SK-N-MC (cell line): ENCODE data around the gene KRTAP12-4.
"Not testable (repeated sequence)": the region's sequence is repeated elsewhere in the genome, so short reads cannot be mapped to it uniquely, and the experiment has no call there.

Source experiments
- DNase-seq: peaks from one replicate; pipeline ENCODE4 v3.0.0-alpha.2; 2011; ENCODE audit warnings: low read depth, low spot score
- H3K27ac ChIP-seq: fragments of 200-600 bp; sonication (generic); 2 replicates; pipeline ENCODE4 v1.5.1; 2016; ENCODE audit warnings: mixed run types
- H3K36me3 ChIP-seq: fragments of 200-600 bp; sonication (generic); 2 replicates; pipeline ENCODE4 v1.6.1; 2017; ENCODE audit warnings: antibody characterized with exemption, low read length, mixed read lengths; ENCODE audit not compliant: insufficient read depth
- H3K4me3 ChIP-seq: fragments of 200-600 bp; sonication (generic); 2 replicates; pipeline ENCODE4 v1.5.1; 2016
- H3K9ac ChIP-seq: fragments of 200-600 bp; sonication (generic); 2 replicates; pipeline ENCODE4 v1.8.0; 2017; ENCODE audit warnings: mixed run types, mixed read lengths; ENCODE audit not compliant: insufficient read length
- H3K9me3 ChIP-seq: fragments of 200-600 bp; sonication (generic); 2 replicates; pipeline ENCODE4 v1.6.1; 2017; ENCODE audit warnings: low read depth, mild to moderate bottlenecking, antibody characterized with exemption, low read length, moderate library complexity, mixed read lengths
- EZH2 ChIP-seq: fragments of 200-600 bp; sonication (generic); IDR thresholded peaks from one replicate; pipeline ENCODE4 v1.6.1; 2017; ENCODE audit warnings: antibody characterized with exemption
- FOXP2 ChIP-seq: optimal IDR thresholded peaks from 2 replicates; pipeline ENCODE3; 2011; ENCODE audit warnings: mild to moderate bottlenecking, moderate library complexity; ENCODE audit not compliant: insufficient read depth; ENCODE audit errors: extremely low read length, control extremely low read depth
- POLR2AphosphoS5 ChIP-seq: IDR thresholded peaks from 2 replicates; pipeline ENCODE4 v1.6.1; 2012; ENCODE audit warnings: mild to moderate bottlenecking, low read depth, low read length, borderline replicate concordance

KRTAP12-4 gene

GRCh38 chr21:44614161-44614631 is 40.3 kb downstream of the KRTAP12-4 start:
- Histone ChIP-seq H3K9me3 (peaks cover 3% of the 10 kb centered on the region; the same call in 1 of the 2 replicates), H3K36me3 (peaks cover 4% of the 10 kb centered on the region; the same call in 1 of the 2 replicates), H3K4me3 (no peak overlapping the region), H3K9ac (no peak overlapping the region), H3K27ac (no peak overlapping the region)
- TF ChIP-seq POLR2AphosphoS5 (no peak), EZH2 (no peak), FOXP2 (no peak)
- DNase-seq = no peak

- DNase-seq = no peak
- Histone ChIP-seq H3K9ac (no peak overlapping the region), H3K27ac (no peak overlapping the region), H3K9me3 (no peaks in the 10 kb centered on the region), H3K4me3 (no peak overlapping the region), H3K36me3 (peaks cover under 1% of the 10 kb centered on the region; the same call in 1 of the 2 replicates)
- TF ChIP-seq POLR2AphosphoS5 = no peak
- no peak for TF ChIP-seq EZH2
- TF ChIP-seq FOXP2 = no peak
These were observed 40.9 kb downstream of the KRTAP12-4 start for GRCh38 chr21:44613386-44614155.

- Histone ChIP-seq H3K36me3 (no peaks in the 10 kb centered on the region; the same call in 1 of the 2 replicates), H3K9ac (no peak overlapping the region), H3K27ac (no peak overlapping the region), H3K4me3 (no peak overlapping the region), H3K9me3 (no peaks in the 10 kb centered on the region)
- no peak for TF ChIP-seq POLR2AphosphoS5
- TF ChIP-seq EZH2 = no peak
- TF ChIP-seq FOXP2 = no peak
- no peak for DNase-seq
These were observed 41.7 kb downstream of the KRTAP12-4 start for GRCh38 chr21:44612669-44613229.

GRCh38 chr21:44612029-44612486 is 42.4 kb downstream of the KRTAP12-4 start, which contains the start of gene KRTAP10-8:
Gene KRTAP10-8, plus strand, starts transcription at chr21:44612079. Its CDS starts 22 bp downstream, at chr21:44612101.
- no peak for DNase-seq
- Histone ChIP-seq H3K9me3 (no peaks in the 10 kb centered on the region), H3K4me3 (no peak within 1 kb of the TSS), H3K27ac (no peak within 1 kb of the TSS), H3K36me3 (no peaks in the 10 kb centered on the region; the same call in 1 of the 2 replicates), H3K9ac (no peak within 1 kb of the TSS)
- TF ChIP-seq FOXP2 (no peak), EZH2 (no peak), POLR2AphosphoS5 (no peak)

- Histone ChIP-seq H3K4me3 (no peak overlapping the region), H3K36me3 (no peaks in the 10 kb centered on the region; the same call in 1 of the 2 replicates), H3K9ac (no peak overlapping the region), H3K9me3 (no peaks in the 10 kb centered on the region), H3K27ac (no peak overlapping the region)
- no peak for DNase-seq
- no peak for TF ChIP-seq FOXP2
- TF ChIP-seq EZH2 = no peak
- TF ChIP-seq POLR2AphosphoS5 = no peak
These were observed 42.9 kb downstream of the KRTAP12-4 start for GRCh38 chr21:44611551-44611950.

GRCh38 chr21:44610157-44610843 is 44.2 kb downstream of the KRTAP12-4 start:
- not testable (repeated sequence) for DNase-seq, H3K9me3 ChIP-seq

GRCh38 chr21:44609193-44609592 is 45.3 kb downstream of the KRTAP12-4 start:
- no peak overlapping the region for H3K4me3 ChIP-seq
- H3K9me3 ChIP-seq = no peaks in the 10 kb centered on the region
- peaks cover 12% of the 10 kb centered on the region for H3K36me3 ChIP-seq
- no peak for DNase-seq
- H3K9ac ChIP-seq = no peak overlapping the region
- no peak overlapping the region for H3K27ac ChIP-seq
- no peak for TF ChIP-seq POLR2AphosphoS5
- TF ChIP-seq EZH2 = no peak
- no peak for TF ChIP-seq FOXP2

More at GRCh38 chr21:44610157-44610843, 44.2 kb downstream of the KRTAP12-4 start:
- not testable (repeated sequence) for H3K9ac ChIP-seq, H3K4me3 ChIP-seq, H3K27ac ChIP-seq, H3K36me3 ChIP-seq

- Histone ChIP-seq H3K9ac (no peak overlapping the region), H3K27ac (no peak overlapping the region), H3K36me3 (peaks cover 17% of the 10 kb centered on the region), H3K4me3 (no peak overlapping the region), H3K9me3 (no peaks in the 10 kb centered on the region)
- no peak for DNase-seq
- TF ChIP-seq FOXP2 = no peak
- no peak for TF ChIP-seq EZH2
- TF ChIP-seq POLR2AphosphoS5 = no peak
These were observed 48.0 kb downstream of the KRTAP12-4 start for GRCh38 chr21:44606495-44606894.
